Psoas muscle (tissue), 8 donors: ENCODE data around the gene EFHD2. TPM values are rescaled to one million over a fixed set of nuclear protein-coding genes. Genes with fewer than 3 reads are reported as not detected.

Source experiments
- ATAC-seq, 4 donors: fragments of 200-7000 bp; cut with Tn5 transposase; one replicate each; pipeline ENCODE4 v1.9.1; 2020; ENCODE audit warnings: moderate library complexity in 3 of 4, mild to moderate bottlenecking in 2 of 4
- DNase-seq, 2 donors: peaks; one replicate each; pipeline ENCODE4 v3.0.0-alpha.2; 2020
- H3K27ac ChIP-seq: fragments of 200-600 bp; one replicate; pipeline ENCODE4 v1.8.0; 2022
- H3K27me3 ChIP-seq, 3 donors: fragments of 200-600 bp in 1 of 3; one replicate each; pipeline versions ENCODE4 v1.6.1 to v1.8.0; 2013 to 2022; ENCODE audit warnings: low read length in 2 of 3, mild to moderate bottlenecking in 2 of 3, moderate library complexity in 1 of 3; ENCODE audit not compliant: insufficient read depth in 3 of 3
- H3K36me3 ChIP-seq, 2 donors: fragments of 200-600 bp in 1 of 2; one replicate each; pipeline versions ENCODE4 v1.6.1 to v1.8.0; 2013 to 2022; ENCODE audit warnings: low read depth in 1 of 2, mild to moderate bottlenecking in 1 of 2, moderate library complexity in 1 of 2; ENCODE audit not compliant: insufficient read depth in 1 of 2
- H3K4me1 ChIP-seq: fragments of 200-600 bp; one replicate; pipeline ENCODE4 v1.8.0; 2022
- H3K4me3 ChIP-seq: fragments of 200-600 bp; one replicate; pipeline ENCODE4 v1.8.0; 2022; ENCODE audit warnings: mild to moderate bottlenecking
- H3K9me3 ChIP-seq: fragments of 200-600 bp; one replicate; pipeline ENCODE4 v1.8.0; 2022
- WGBS, 3 donors: extraction: QIAGEN DNeasy Blood & Tissue Kit; methylation state at CpG; one replicate each; pipeline versions ENCODE4 v1.1.6 to v1.1.7; 2013; 5-methylcytosine and 5-hydroxymethylcytosine counted together
- intact Hi-C, 2 donors: fragments of 100-400 bp; cut with DNase I; formaldehyde crosslinking; loops; one replicate each; pipeline versions ENCODE4 v1.11.0 to v1.14.2; 2022
- polyA plus RNA-seq, 3 donors: library from polyadenylated mRNA; stranded (reverse); fragments of 200-250 nt; gene quantifications; one replicate each; pipeline ENCODE4 v1.2.3, GENCODE V29; 2013
- total RNA-seq, 4 donors: library from RNA; stranded (reverse); fragmentation: NEBNext Ultra II Directional in 2 of 4; extraction: Animal tissue kit (Norgen Biotek cat#: 25700) in 2 of 4; gene quantifications; one replicate each; pipeline versions ENCODE4 v1.2.1 to v1.2.4, GENCODE V29; 2021 to 2023
- TF ChIP-seq, protein P1 (sequence below): fragments of 200-600 bp; IDR thresholded peaks from one replicate; pipeline ENCODE4 v1.8.0; 2022; ENCODE audit warnings: antibody characterized with exemption
- donor health status: healthy with polysubstance abuse.
- donor health status: DM: no; HTN: no; CAD: no; lungs with moderate emphysema.
- donor health status: Bipolar disorder and iron deficiency.
- donor health status: healthy.
- donor health status: DM: yes; HTN: yes; CAD: no.
- donor health status: DM: no; HTN: no; CAD: no.
- donor health status: DM: no; HTN: no; CAD: no.
- donor health status: DM: yes; HTN: yes; CAD: no.

Gene EFHD2
- total and polyA plus RNA-seq, 7 donors = 2.3 to 6.9 (median 5.4) TPM

GRCh38 chr1:15449567-15449966 lies 39.9 kb downstream of the EFHD2 start:
- no peak overlapping the region for H3K27ac ChIP-seq
- no peaks in the 10 kb centered on the region for H3K36me3 ChIP-seq
- intact Hi-C loops = no loop called here
- DNase-seq (no peak), ATAC-seq (no peak)
- H3K27me3 ChIP-seq = peaks cover 0 to 3% (median 3%) of the 10 kb centered on the region in 3 donors
- H3K9me3 ChIP-seq = no peaks in the 10 kb centered on the region
- H3K4me3 ChIP-seq = no peak overlapping the region
- WGBS, 3 donors = 69 to 73% (median 70%) methylated on average over 3 of the region's 3 CpGs
- no peaks in the 10 kb centered on the region for H3K4me1 ChIP-seq
- TF ChIP-seq, protein P1, sequence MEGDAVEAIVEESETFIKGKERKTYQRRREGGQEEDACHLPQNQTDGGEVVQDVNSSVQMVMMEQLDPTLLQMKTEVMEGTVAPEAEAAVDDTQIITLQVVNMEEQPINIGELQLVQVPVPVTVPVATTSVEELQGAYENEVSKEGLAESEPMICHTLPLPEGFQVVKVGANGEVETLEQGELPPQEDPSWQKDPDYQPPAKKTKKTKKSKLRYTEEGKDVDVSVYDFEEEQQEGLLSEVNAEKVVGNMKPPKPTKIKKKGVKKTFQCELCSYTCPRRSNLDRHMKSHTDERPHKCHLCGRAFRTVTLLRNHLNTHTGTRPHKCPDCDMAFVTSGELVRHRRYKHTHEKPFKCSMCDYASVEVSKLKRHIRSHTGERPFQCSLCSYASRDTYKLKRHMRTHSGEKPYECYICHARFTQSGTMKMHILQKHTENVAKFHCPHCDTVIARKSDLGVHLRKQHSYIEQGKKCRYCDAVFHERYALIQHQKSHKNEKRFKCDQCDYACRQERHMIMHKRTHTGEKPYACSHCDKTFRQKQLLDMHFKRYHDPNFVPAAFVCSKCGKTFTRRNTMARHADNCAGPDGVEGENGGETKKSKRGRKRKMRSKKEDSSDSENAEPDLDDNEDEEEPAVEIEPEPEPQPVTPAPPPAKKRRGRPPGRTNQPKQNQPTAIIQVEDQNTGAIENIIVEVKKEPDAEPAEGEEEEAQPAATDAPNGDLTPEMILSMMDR = no peak

DNA sequence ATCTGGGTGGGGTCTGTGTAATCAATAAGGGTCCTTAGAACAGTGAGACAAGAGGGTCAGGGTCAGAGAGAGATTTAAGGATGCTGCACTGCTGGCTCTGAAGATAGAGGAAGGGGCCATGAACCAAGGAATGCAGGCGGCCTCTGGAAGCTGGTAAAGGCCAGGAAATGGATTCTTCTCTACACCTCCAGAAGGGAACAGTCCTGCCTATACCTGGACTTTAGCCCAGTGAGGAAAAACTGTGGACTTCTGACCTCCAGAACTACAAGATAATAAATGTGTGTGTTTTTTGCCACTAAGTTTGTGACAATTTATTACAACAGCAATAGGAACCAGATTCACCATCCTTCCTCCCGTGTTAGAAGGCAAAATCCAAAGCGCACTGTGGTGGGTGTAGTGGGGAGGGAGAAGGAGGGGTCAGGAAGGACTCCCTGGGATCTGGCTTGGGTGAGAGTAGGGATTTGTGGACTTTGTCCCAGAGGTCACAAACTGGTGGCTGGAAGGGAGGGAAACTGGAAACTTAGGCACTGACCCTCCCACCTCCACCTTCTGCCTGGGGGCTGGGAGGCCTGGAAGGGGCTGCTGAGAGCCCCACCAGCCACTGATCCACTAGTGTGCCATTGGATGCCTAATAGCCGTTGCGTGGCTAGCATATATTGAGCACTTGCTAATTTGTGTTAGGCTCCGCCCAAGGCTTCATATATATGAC lies 41.5 kb downstream of the EFHD2 start:
- TF ChIP-seq, protein P1 = no peak
- H3K9me3 ChIP-seq = no peaks in the 10 kb centered on the region
- DNase-seq (no peak), ATAC-seq (no peak)
- 91 to 92% (median 92%) methylated on average over 6 of the region's 6 CpGs for WGBS, 3 donors
- intact Hi-C loops = no loop called here
- no peaks in the 10 kb centered on the region for H3K36me3 ChIP-seq
- peaks cover 0 to 3% (median under 1%) of the 10 kb centered on the region in 3 donors for H3K27me3 ChIP-seq
- no peak overlapping the region for H3K27ac ChIP-seq
- no peaks in the 10 kb centered on the region for H3K4me1 ChIP-seq
- H3K4me3 ChIP-seq = no peak overlapping the region

- Histone ChIP-seq H3K4me1 (no peaks in the 10 kb centered on the region), H3K27ac (no peak overlapping the region), H3K36me3 (no peaks in the 10 kb centered on the region), H3K27me3 (peaks cover 0 to 3% (median 0%) of the 10 kb centered on the region in 3 donors), H3K9me3 (no peaks in the 10 kb centered on the region), H3K4me3 (no peak overlapping the region)
- TF ChIP-seq, protein P1 = no peak
- WGBS, 3 donors = 76 to 93% (median 87%) methylated on average over 1 of the region's 1 CpG
- intact Hi-C loops = no loop called here
- ATAC-seq = no peak
- no peak for DNase-seq
These were observed 42.5 kb downstream of the EFHD2 start for GRCh38 chr1:15452216-15452615.

- TF ChIP-seq, protein P1 = no peak
- Histone ChIP-seq H3K4me3 (no peak overlapping the region), H3K36me3 (no peaks in the 10 kb centered on the region), H3K9me3 (no peaks in the 10 kb centered on the region), H3K27ac (no peak overlapping the region), H3K4me1 (no peaks in the 10 kb centered on the region), H3K27me3 (peaks cover 0 to 2% (median 0%) of the 10 kb centered on the region in 3 donors)
- WGBS, 3 donors = 86 to 87% (median 86%) methylated on average over 10 of the region's 10 CpGs
- ATAC-seq (no peak), DNase-seq (no peak)
- intact Hi-C loops = no loop called here
These were observed 43.3 kb downstream of the EFHD2 start for GRCh38 chr1:15452866-15453571.
